ENCODE measurements around the gene SELENOW. TPM values are rescaled to one million over a fixed set of nuclear protein-coding genes. Genes with fewer than 3 reads are reported as not detected.

SELENOW gene
- total and polyA plus RNA-seq, 2 of the 4 experiments (the other 2 are of a cell fraction), result 61.3 to 217 TPM

DNA sequence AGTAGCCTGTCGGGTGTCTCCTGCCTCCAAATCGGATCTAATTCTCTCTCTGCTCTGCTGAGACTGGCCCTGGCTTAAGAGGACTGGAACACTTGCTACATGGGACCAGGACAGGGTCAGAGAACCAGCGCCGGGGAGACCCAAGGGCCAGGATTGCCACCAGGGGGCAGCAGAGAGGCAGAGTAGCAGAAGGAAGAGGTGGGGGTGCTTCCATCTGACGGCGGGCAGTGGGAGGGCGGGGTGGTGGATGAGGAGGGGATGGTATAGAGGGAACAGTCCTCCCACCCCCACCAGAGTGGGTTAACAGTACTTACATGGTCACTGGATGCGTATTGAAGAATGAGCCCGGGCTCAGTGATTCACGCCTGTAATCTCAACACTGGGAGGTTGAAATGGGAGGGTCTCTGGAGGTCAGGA lies 11.9 kb downstream of the SELENOW start:
- no TSS peak for BruUV-seq (replicated peaks)
- Histone ChIP-seq H3K27ac (ENCODE audit: insufficient read depth, low read length) (no peak overlapping the region), H3K4me2 (ENCODE audit: low read depth, low read length) (no peak overlapping the region), H2BK5ac (ENCODE audit: low read depth, low read length, poor library complexity, severe bottlenecking) (no peak overlapping the region), H2AFZ (replicated peaks; ENCODE audit: low read length, poor library complexity) (peak overlapping the region; percentile 18), H3K79me1 (ENCODE audit: low read depth in 1 of 2, low read length in 2 of 2) (no peaks in the 10 kb centered on the region), H4K91ac (ENCODE audit: insufficient read depth, low read depth, low read length) (no peak overlapping the region), H4K8ac (ENCODE audit: low read depth in 2 of 2, low read length in 2 of 2) (no peak overlapping the region), H3K4ac (ENCODE audit: low read depth, low read length) (no peak overlapping the region), H2AK9ac (replicated peaks; ENCODE audit: low read depth, low read length, poor library complexity) (no peak overlapping the region), H3K9me1 (ENCODE audit: insufficient read depth, low read length) (peaks cover 2% of the 10 kb centered on the region; the same call in 1 of the 2 replicates), H3K18ac (ENCODE audit: low read depth, low read length) (no peak overlapping the region), H4K20me1 (ENCODE audit: insufficient read depth, low read length) (no peaks in the 10 kb centered on the region), H3K4me3 (ENCODE audit: insufficient read depth, low read depth, low read length) (no peak overlapping the region), H3K56ac (ENCODE audit: extremely low read depth, insufficient read depth, low read length) (no peak overlapping the region), H3K14ac (replicated peaks; ENCODE audit: low read depth, low read length) (no peak overlapping the region), H2BK20ac (ENCODE audit: low read depth, low read length) (no peak overlapping the region), H2BK15ac (ENCODE audit: low read depth, low read length) (no peak overlapping the region), H3K4me1 (ENCODE audit: control insufficient read depth, insufficient read depth, low read length) (no peaks in the 10 kb centered on the region), H3K27me3 (ENCODE audit: control insufficient read depth, insufficient read depth, low read length) (no peaks in the 10 kb centered on the region), H2BK120ac (ENCODE audit: low read depth, low read length) (no peak overlapping the region), H4K5ac (ENCODE audit: low read depth, low read length) (no peak overlapping the region), H2AK5ac (ENCODE audit: low read depth, low read length) (no peak overlapping the region), H3K23ac (ENCODE audit: low read depth, low read length) (no peak overlapping the region), H3K36me3 (ENCODE audit: control insufficient read depth, insufficient read depth, low read length) (peaks cover 8% of the 10 kb centered on the region), H3K9ac (ENCODE audit: low read depth, low read length) (no peak overlapping the region), H3K9me3 (ENCODE audit: control insufficient read depth, insufficient read depth, low read length) (no peaks in the 10 kb centered on the region)
- TF ChIP-seq FOS (IDR thresholded peaks at IDR 0.05; ENCODE audit: low read depth, low read length) (no peak), USF2 (IDR thresholded peaks at IDR 0.05; ENCODE audit: low read depth, low read length) (no peak), SMC3 (IDR thresholded peaks at IDR 0.05; ENCODE audit: low read depth, low read length) (peak; percentile 36), RAD21 (IDR thresholded peaks at IDR 0.05; ENCODE audit: low read length) (no peak), BHLHE40 (IDR thresholded peaks at IDR 0.05; ENCODE audit: low read depth, low read length) (no peak), NFE2L2 (IDR thresholded peaks at IDR 0.05; ENCODE audit: low read depth, low read length) (no peak), MAFK (IDR thresholded peaks at IDR 0.05; ENCODE audit: low read depth, low read length) (no peak), MAZ (IDR thresholded peaks at IDR 0.05; ENCODE audit: borderline replicate concordance, low read depth, low read length) (peak; percentile 52; the same call in 1 of the 2 replicates), RFX5 (IDR thresholded peaks at IDR 0.05; ENCODE audit: low read depth, low read length) (no peak), MXI1 (IDR thresholded peaks at IDR 0.05; ENCODE audit: borderline replicate concordance, low read depth, low read length) (no peak), RCOR1 (IDR thresholded peaks at IDR 0.05; ENCODE audit: insufficient replicate concordance, low read length) (no peak), CTCF (conservative IDR thresholded peaks at IDR 0.05; ENCODE audit: low read depth, low read length) (peak; percentile 72)
- TF ChIP-seq, protein P1, sequence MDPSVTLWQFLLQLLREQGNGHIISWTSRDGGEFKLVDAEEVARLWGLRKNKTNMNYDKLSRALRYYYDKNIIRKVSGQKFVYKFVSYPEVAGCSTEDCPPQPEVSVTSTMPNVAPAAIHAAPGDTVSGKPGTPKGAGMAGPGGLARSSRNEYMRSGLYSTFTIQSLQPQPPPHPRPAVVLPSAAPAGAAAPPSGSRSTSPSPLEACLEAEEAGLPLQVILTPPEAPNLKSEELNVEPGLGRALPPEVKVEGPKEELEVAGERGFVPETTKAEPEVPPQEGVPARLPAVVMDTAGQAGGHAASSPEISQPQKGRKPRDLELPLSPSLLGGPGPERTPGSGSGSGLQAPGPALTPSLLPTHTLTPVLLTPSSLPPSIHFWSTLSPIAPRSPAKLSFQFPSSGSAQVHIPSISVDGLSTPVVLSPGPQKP (IDR thresholded peaks at IDR 0.05; ENCODE audit: borderline replicate concordance, low read depth, low read length), result no peak
- no CpG with 5 or more reads among the region's 10 CpGs for WGBS, 2 experiments (ENCODE audit: extremely low coverage in 2 of 2, insufficient read length in 1 of 2)
- ATAC-seq (ENCODE audit: low read depth), result peak; percentile 88
- CTCF ChIA-PET, result interaction anchor here (1.2 to 1.7 kb wide), 2 partner anchors 9 to 25 kb away, joined by 4 to 5 read pairs; no protein-coding TSS in a partner anchor
- intact Hi-C loops (cut with micrococcal nuclease), result loop anchor here (1.0 kb wide), 1 partner anchor 73 kb away; no protein-coding TSS in a partner anchor
- peak; percentile 59 for DNase-seq
- POLR2A ChIA-PET (ENCODE audit: unreplicated experiment), result no interaction called here
- in situ Hi-C loops (cut with MboI; ENCODE audit: low sequenced_read_pairs), result no loop called here
- dilution Hi-C loops (cut with HindIII; ENCODE audit: low sequenced_read_pairs, unreplicated experiment), result no loop called here

Measured in IMR-90 (cell line).